Measurements from ENCODE around the gene SRSF10.

The SRSF10 gene

DNA sequence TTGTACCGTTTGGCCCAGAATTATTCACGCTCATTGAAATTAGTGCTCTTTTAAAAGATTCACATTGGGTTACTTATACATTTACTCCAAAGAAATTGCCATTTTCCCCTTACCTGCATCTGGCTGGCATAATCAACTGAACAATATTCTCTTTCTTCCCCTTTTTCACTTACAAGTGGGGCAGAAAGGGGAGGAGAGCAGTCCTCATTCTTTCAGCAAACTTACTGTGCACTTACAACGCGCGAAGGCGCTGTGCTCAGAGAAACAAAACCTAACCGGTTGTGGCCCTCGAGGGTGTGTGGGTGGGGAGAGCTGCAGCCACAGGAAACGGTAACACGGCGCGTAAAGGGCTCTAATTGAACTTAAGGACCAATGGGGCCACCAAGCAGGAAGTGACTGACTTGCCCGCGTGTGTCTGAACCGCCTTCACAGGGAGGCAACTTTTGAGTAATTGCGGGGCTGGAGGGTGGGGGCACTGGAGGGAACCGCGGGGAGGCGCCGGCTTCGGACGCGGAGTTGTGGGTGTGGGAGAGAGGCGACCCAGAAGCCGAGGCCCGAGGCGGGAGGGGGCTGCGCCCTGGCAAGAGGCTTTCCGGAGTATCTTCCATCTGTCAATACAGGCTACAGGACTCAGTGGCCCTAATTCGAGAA, 21.2 kb downstream of the SRSF10 start (continued):
- TF ChIP-seq ZBTB48 (tag by site-specific recombination; IDR thresholded peaks at IDR 0.05) (no peak; the same call in 1 of the 2 replicates), SP3 (tag by site-specific recombination; IDR thresholded peaks at IDR 0.05) (no peak), ZNF624 (tag by site-specific recombination; IDR thresholded peaks at IDR 0.05) (no peak), ZNF623 (tag by site-specific recombination; IDR thresholded peaks at IDR 0.05) (no peak; the same call in 1 of the 2 replicates), ZNF830 (tag by site-specific recombination; IDR thresholded peaks at IDR 0.05; ENCODE audit: low read depth) (no peak), ZSCAN16 (tag by site-specific recombination; IDR thresholded peaks at IDR 0.05) (0 out of 2 replicates have a peak, but pooled peaks have one; percentile 14), BCL6B (tag by site-specific recombination; IDR thresholded peaks at IDR 0.05) (no peak), ZNF366 (tag by site-specific recombination; conservative IDR thresholded peaks at IDR 0.05) (peak; percentile 38; the same call in 1 of the 2 replicates), WT1 (tag by site-specific recombination; IDR thresholded peaks at IDR 0.05) (peak; percentile 69), ZNF747 (tag by site-specific recombination; IDR thresholded peaks at IDR 0.05) (no peak), ZNF449 (tag by site-specific recombination; IDR thresholded peaks at IDR 0.05) (no peak), ZNF677 (tag by site-specific recombination; IDR thresholded peaks at IDR 0.05) (no peak), FEZF1 (tag by site-specific recombination; IDR thresholded peaks at IDR 0.05) (0 out of 2 replicates have a peak, but pooled peaks have one; percentile 33), KLF17 (tag by site-specific recombination; IDR thresholded peaks at IDR 0.05) (no peak), ZNF791 (tag by site-specific recombination; IDR thresholded peaks at IDR 0.05) (no peak), ZNF223 (tag by site-specific recombination; IDR thresholded peaks at IDR 0.05) (no peak), ZEB2 (tag by site-specific recombination; IDR thresholded peaks at IDR 0.05) (0 out of 2 replicates have a peak, but pooled peaks have one; percentile 35), ZNF707 (tag by site-specific recombination; IDR thresholded peaks at IDR 0.05) (no peak), GFI1B (tag by site-specific recombination; IDR thresholded peaks at IDR 0.05) (no peak), ZNF473 (tag by site-specific recombination; IDR thresholded peaks at IDR 0.05) (no peak), ZNF529 (tag by site-specific recombination; IDR thresholded peaks at IDR 0.05; ENCODE audit: insufficient replicate concordance) (no peak), ZXDB (tag by site-specific recombination; IDR thresholded peaks at IDR 0.05) (peak; percentile 71), SCRT2 (tag by site-specific recombination; IDR thresholded peaks at IDR 0.05) (no peak), SETDB1 (IDR thresholded peaks at IDR 0.05; ENCODE audit: insufficient read length, low read length) (no peak), ZNF211 (tag by site-specific recombination; IDR thresholded peaks at IDR 0.05; ENCODE audit: low read depth) (no peak)
- TF ChIP-seq, protein P1, sequence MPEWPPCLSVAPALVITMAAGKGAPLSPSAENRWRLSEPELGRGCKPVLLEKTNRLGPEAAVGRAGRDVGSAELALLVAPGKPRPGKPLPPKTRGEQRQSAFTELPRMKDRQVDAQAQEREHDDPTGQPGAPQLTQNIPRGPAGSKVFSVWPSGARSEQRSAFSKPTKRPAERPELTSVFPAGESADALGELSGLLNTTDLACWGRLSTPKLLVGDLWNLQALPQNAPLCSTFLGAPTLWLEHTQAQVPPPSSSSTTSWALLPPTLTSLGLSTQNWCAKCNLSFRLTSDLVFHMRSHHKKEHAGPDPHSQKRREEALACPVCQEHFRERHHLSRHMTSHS (tag by site-specific recombination; IDR thresholded peaks at IDR 0.05): no peak
- TF ChIP-seq, protein P2, sequence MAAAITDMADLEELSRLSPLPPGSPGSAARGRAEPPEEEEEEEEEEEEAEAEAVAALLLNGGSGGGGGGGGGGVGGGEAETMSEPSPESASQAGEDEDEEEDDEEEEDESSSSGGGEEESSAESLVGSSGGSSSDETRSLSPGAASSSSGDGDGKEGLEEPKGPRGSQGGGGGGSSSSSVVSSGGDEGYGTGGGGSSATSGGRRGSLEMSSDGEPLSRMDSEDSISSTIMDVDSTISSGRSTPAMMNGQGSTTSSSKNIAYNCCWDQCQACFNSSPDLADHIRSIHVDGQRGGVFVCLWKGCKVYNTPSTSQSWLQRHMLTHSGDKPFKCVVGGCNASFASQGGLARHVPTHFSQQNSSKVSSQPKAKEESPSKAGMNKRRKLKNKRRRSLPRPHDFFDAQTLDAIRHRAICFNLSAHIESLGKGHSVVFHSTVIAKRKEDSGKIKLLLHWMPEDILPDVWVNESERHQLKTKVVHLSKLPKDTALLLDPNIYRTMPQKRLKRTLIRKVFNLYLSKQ (tag by site-specific recombination; IDR thresholded peaks at IDR 0.05; ENCODE audit: borderline replicate concordance): no peak
- TF ChIP-seq, protein P3, sequence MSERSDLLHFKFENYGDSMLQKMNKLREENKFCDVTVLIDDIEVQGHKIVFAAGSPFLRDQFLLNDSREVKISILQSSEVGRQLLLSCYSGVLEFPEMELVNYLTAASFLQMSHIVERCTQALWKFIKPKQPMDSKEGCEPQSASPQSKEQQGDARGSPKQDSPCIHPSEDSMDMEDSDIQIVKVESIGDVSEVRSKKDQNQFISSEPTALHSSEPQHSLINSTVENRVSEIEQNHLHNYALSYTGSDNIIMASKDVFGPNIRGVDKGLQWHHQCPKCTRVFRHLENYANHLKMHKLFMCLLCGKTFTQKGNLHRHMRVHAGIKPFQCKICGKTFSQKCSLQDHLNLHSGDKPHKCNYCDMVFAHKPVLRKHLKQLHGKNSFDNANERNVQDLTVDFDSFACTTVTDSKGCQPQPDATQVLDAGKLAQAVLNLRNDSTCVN (tag by site-specific recombination; optimal IDR thresholded peaks at IDR 0.05): no peak
- TF ChIP-seq, protein P4, sequence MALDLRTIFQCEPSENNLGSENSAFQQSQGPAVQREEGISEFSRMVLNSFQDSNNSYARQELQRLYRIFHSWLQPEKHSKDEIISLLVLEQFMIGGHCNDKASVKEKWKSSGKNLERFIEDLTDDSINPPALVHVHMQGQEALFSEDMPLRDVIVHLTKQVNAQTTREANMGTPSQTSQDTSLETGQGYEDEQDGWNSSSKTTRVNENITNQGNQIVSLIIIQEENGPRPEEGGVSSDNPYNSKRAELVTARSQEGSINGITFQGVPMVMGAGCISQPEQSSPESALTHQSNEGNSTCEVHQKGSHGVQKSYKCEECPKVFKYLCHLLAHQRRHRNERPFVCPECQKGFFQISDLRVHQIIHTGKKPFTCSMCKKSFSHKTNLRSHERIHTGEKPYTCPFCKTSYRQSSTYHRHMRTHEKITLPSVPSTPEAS (tag by site-specific recombination; IDR thresholded peaks at IDR 0.05): peak; percentile 29; the same call in 1 of the 2 replicates
